CD14-positive monocyte (primary cell): ENCODE data around the gene KRT6C. TPM values are rescaled to one million over a fixed set of nuclear protein-coding genes. Genes with fewer than 3 reads are reported as not detected.

ENCODE experiments used
- DNase-seq, 3 donors: peaks; one replicate each; pipeline ENCODE4 v3.0.0-alpha.2; 2011 to 2022
- H2AFZ ChIP-seq: 2 replicates; pipeline ENCODE4 v1.6.0; 2012; ENCODE audit warnings: mild to moderate bottlenecking, low read depth, low read length, inconsistent platforms; ENCODE audit not compliant: insufficient read depth, poor library complexity, severe bottlenecking
- H3K27ac ChIP-seq, 2 donors: 1 replicate in 1 of 2; 2 replicates in 1 of 2; pipeline ENCODE4 v1.5.1; 2012 to 2013; ENCODE audit warnings: low read length in 2 of 2, control low read depth in 1 of 2, inconsistent platforms in 1 of 2, low read depth in 1 of 2, mild to moderate bottlenecking in 1 of 2
- H3K27me3 ChIP-seq, 2 donors: one replicate each; pipeline versions ENCODE4 v1.6.0 to v1.6.1; 2011 to 2013; ENCODE audit warnings: low read length in 2 of 2; ENCODE audit not compliant: control insufficient read depth in 2 of 2, insufficient read depth in 2 of 2
- H3K36me3 ChIP-seq, 2 donors: replicated peaks in 1 of 2; 1 replicate in 1 of 2; 2 replicates in 1 of 2; pipeline versions ENCODE4 v1.5.1 to v1.6.1; 2012 to 2013; ENCODE audit warnings: low read length in 2 of 2, control low read depth in 1 of 2, inconsistent platforms in 1 of 2, mild to moderate bottlenecking in 1 of 2; ENCODE audit not compliant: insufficient read depth in 2 of 2, control insufficient read depth in 1 of 2
- H3K4me1 ChIP-seq, 2 donors: 1 replicate in 1 of 2; 2 replicates in 1 of 2; pipeline versions ENCODE4 v1.5.1 to v1.6.1; 2012 to 2013; ENCODE audit warnings: low read length in 2 of 2, control low read depth in 1 of 2, inconsistent platforms in 1 of 2, mild to moderate bottlenecking in 1 of 2, moderate library complexity in 1 of 2; ENCODE audit not compliant: insufficient read depth in 2 of 2, control insufficient read depth in 1 of 2
- H3K4me2 ChIP-seq: replicated peaks from 2 replicates; pipeline ENCODE3; 2012; ENCODE audit warnings: low read length, moderate library complexity, mild to moderate bottlenecking; ENCODE audit not compliant: poor library complexity, severe bottlenecking; ENCODE audit errors: extremely low read depth
- H3K4me3 ChIP-seq, 3 experiments: fragments of 200-600 bp in 1 of 3; sonication (generic) in 1 of 3; replicated peaks in 1 of 3; 1 replicate in 2 of 3; 2 replicates in 1 of 3; pipeline ENCODE4 v1.5.1; 2011 to 2013; ENCODE audit warnings: low read length in 3 of 3, mild to moderate bottlenecking in 3 of 3, control low read depth in 2 of 3, low read depth in 2 of 3, inconsistent platforms in 1 of 3, moderate library complexity in 1 of 3
- H3K79me2 ChIP-seq: 2 replicates; pipeline ENCODE4 v1.6.0; 2012; ENCODE audit warnings: mild to moderate bottlenecking, control low read depth, inconsistent platforms, low read length, moderate library complexity; ENCODE audit not compliant: insufficient read depth
- H3K9ac ChIP-seq: 2 replicates; pipeline ENCODE4 v1.6.0; 2017; ENCODE audit warnings: low read length, mild to moderate bottlenecking; ENCODE audit not compliant: insufficient read depth, poor library complexity, severe bottlenecking
- H3K9me3 ChIP-seq, 2 donors: replicated peaks in 1 of 2; 1 replicate in 1 of 2; 2 replicates in 1 of 2; pipeline versions ENCODE4 v1.5.1 to v1.6.1; 2012 to 2013; ENCODE audit warnings: low read length in 2 of 2, control low read depth in 1 of 2; ENCODE audit not compliant: control insufficient read depth in 1 of 2, insufficient read depth in 1 of 2
- H4K20me1 ChIP-seq: 2 replicates; pipeline ENCODE4 v1.6.0; 2012; ENCODE audit warnings: mild to moderate bottlenecking, low read length, control low read depth, moderate library complexity; ENCODE audit not compliant: insufficient read depth
- H3K27ac Mint-ChIP-seq, 7 donors: one replicate each; pipeline ENCODE4 v1.8.0; 2020; ENCODE audit warnings: mild to moderate bottlenecking in 7 of 7, mixed read lengths in 7 of 7, moderate library complexity in 6 of 7, inconsistent platforms in 2 of 7
- H3K27me3 Mint-ChIP-seq, 3 donors: one replicate each; pipeline ENCODE4 v1.8.0; 2021 to 2022; ENCODE audit warnings: low read depth in 3 of 3, mild to moderate bottlenecking in 3 of 3, mixed read lengths in 3 of 3, moderate library complexity in 3 of 3, inconsistent platforms in 1 of 3
- H3K36me3 Mint-ChIP-seq, 2 donors: one replicate each; pipeline ENCODE4 v1.8.0; 2020; ENCODE audit warnings: mixed read lengths in 2 of 2, inconsistent platforms in 1 of 2, mild to moderate bottlenecking in 1 of 2
- H3K4me1 Mint-ChIP-seq: one replicate; pipeline ENCODE4 v1.8.0; 2020; ENCODE audit warnings: mild to moderate bottlenecking, mixed read lengths
- H3K4me3 Mint-ChIP-seq, 2 donors: one replicate each; pipeline ENCODE4 v1.8.0; 2020; ENCODE audit warnings: mild to moderate bottlenecking in 2 of 2, mixed read lengths in 2 of 2, moderate library complexity in 1 of 2
- H3K9me3 Mint-ChIP-seq, 7 donors: one replicate each; pipeline ENCODE4 v1.8.0; 2020 to 2022; ENCODE audit warnings: mixed read lengths in 7 of 7, mild to moderate bottlenecking in 6 of 7, moderate library complexity in 6 of 7, inconsistent platforms in 2 of 7
- CTCF ChIP-seq: fragments of 200-600 bp; IDR thresholded peaks from one replicate; pipeline ENCODE4 v1.8.0; 2022; ENCODE audit warnings: antibody characterized with exemption, mild to moderate bottlenecking
- WGBS: methylation state at CpG from one replicate; pipeline ENCODE4 v1.1.5; 2013; ENCODE audit warnings: missing lambda C conversion rate; ENCODE audit not compliant: insufficient coverage; 5-methylcytosine and 5-hydroxymethylcytosine counted together
- intact Hi-C, 2 donors: fragments of 100-400 bp; cut with micrococcal nuclease; formaldehyde crosslinking; loops; one replicate each; pipeline versions ENCODE4 v1.15.0 to v1.15.1; 2023
- polyA plus RNA-seq, 3 donors: library from polyadenylated mRNA; depleted of rRNA in 1 of 3; unstranded in 2 of 3; stranded (reverse) in 1 of 3; fragments of 300-500 nt in 2 of 3; fragments of >200 nt in 1 of 3; fragmentation: Illumina TruSeq in 2 of 3; gene quantifications; 1 replicate in 2 of 3; 2 replicates in 1 of 3; pipeline ENCODE4 v1.2.3, GENCODE V29; 2012 to 2021

KRT6C gene
- polyA plus RNA-seq, 3 donors = not detected

GRCh38 chr12:52426034-52426433, 47.6 kb downstream of the KRT6C start:
- TF ChIP-seq CTCF = no peak
- Mint-ChIP-seq H3K9me3 (no peaks in the 10 kb centered on the region), H3K27ac (no peak overlapping the region), H3K27me3 (peaks cover 9 to 17% (median 10%) of the 10 kb centered on the region in 3 donors), H3K4me1 (no peaks in the 10 kb centered on the region), H3K4me3 (no peak overlapping the region), H3K36me3 (no peaks in the 10 kb centered on the region)
- no peaks in the 10 kb centered on the region for H3K4me1 ChIP-seq
- WGBS = 90% methylated on average over 2 of the region's 2 CpGs
- H3K9me3 ChIP-seq = no peaks in the 10 kb centered on the region
- no peaks in the 10 kb centered on the region for H3K27me3 ChIP-seq
- intact Hi-C loops = no loop called here
- H3K9ac ChIP-seq = no peak overlapping the region
- H3K36me3 ChIP-seq = no peaks in the 10 kb centered on the region
- no peak overlapping the region for H2AFZ ChIP-seq
- DNase-seq = no peak
- H3K27ac ChIP-seq = no peak overlapping the region
- no peaks in the 10 kb centered on the region for H3K79me2 ChIP-seq
- H4K20me1 ChIP-seq = no peaks in the 10 kb centered on the region
- H3K4me3 ChIP-seq = no peak overlapping the region
- H3K4me2 ChIP-seq = no peak overlapping the region

GRCh38 chr12:52425466-52425865, 48.1 kb downstream of the KRT6C start:
- H3K4me1 Mint-ChIP-seq = no peaks in the 10 kb centered on the region
- Histone ChIP-seq H3K36me3 (no peaks in the 10 kb centered on the region), H3K27ac (no peak overlapping the region), H3K9ac (no peak overlapping the region), H3K27me3 (no peaks in the 10 kb centered on the region), H3K4me2 (no peak overlapping the region), H3K4me1 (no peaks in the 10 kb centered on the region), H3K9me3 (no peaks in the 10 kb centered on the region), H4K20me1 (no peaks in the 10 kb centered on the region), H3K4me3 (no peak overlapping the region), H2AFZ (no peak overlapping the region), H3K79me2 (no peaks in the 10 kb centered on the region)
- TF ChIP-seq CTCF = no peak
- H3K36me3 Mint-ChIP-seq = no peaks in the 10 kb centered on the region
- H3K27ac Mint-ChIP-seq = no peak overlapping the region
- H3K9me3 Mint-ChIP-seq = no peaks in the 10 kb centered on the region
- 94% methylated on average over 2 of the region's 5 CpGs for WGBS
- no peak overlapping the region for H3K4me3 Mint-ChIP-seq
- H3K27me3 Mint-ChIP-seq = peaks cover 9 to 15% (median 10%) of the 10 kb centered on the region in 3 donors
- intact Hi-C loops = no loop called here
- DNase-seq = no peak
